Measurements from ENCODE around the gene ADARB1. TPM values are rescaled to one million over a fixed set of nuclear protein-coding genes. Genes with fewer than 3 reads are reported as not detected.

Gene ADARB1
- total RNA-seq, 4 donors from 2014 or later, result 18.2 to 57.6 (median 32.0) TPM

- no peaks in the 10 kb centered on the region for H3K27me3 ChIP-seq
- H3K27ac ChIP-seq, result no peak overlapping the region
- H3K4me3 ChIP-seq, result no peak overlapping the region
- H3K36me3 ChIP-seq, result no peaks in the 10 kb centered on the region
- WGBS, 2 donors, result 52 to 55% methylated on average over 4 of the region's 4 CpGs
- H3K4me1 ChIP-seq, result peaks cover 0 to 52% (median 13%) of the 10 kb centered on the region in 4 donors
- no peak for TF ChIP-seq POLR2A (IDR thresholded peaks at IDR 0.05)
- TF ChIP-seq EP300 (IDR thresholded peaks at IDR 0.05), result no peak
- peak in 2 of 5 experiments; percentile 19 to 22 for TF ChIP-seq CTCF (IDR thresholded peaks at IDR 0.05)
- DNase-seq (ENCODE audit: low spot score in 2 of 2), result no peak
- no peaks in the 10 kb centered on the region for H3K9me3 ChIP-seq
Measured at GRCh38 chr21:45098867-45099266, 24.5 kb downstream of the ADARB1 start.

- no peaks in the 10 kb centered on the region for H3K9me3 ChIP-seq
- no peaks in the 10 kb centered on the region for H3K36me3 ChIP-seq
- no peak for TF ChIP-seq POLR2A (IDR thresholded peaks at IDR 0.05)
- no peak for TF ChIP-seq CTCF (IDR thresholded peaks at IDR 0.05)
- TF ChIP-seq EP300 (IDR thresholded peaks at IDR 0.05), result no peak
- no peak for DNase-seq (ENCODE audit: low spot score in 2 of 2)
- H3K4me3 ChIP-seq, result no peak overlapping the region
- no peaks in the 10 kb centered on the region for H3K27me3 ChIP-seq
- H3K27ac ChIP-seq, result no peak overlapping the region
- WGBS, 2 donors, result 84 to 87% methylated on average over 3 of the region's 3 CpGs
- peaks cover 0 to 54% (median 19%) of the 10 kb centered on the region in 4 donors for H3K4me1 ChIP-seq
Measured at GRCh38 chr21:45099571-45099970, 25.2 kb downstream of the ADARB1 start.

- H3K27ac ChIP-seq, result no peak overlapping the region
- DNase-seq (ENCODE audit: low spot score in 2 of 2), result no peak
- WGBS, 2 donors, result 96% methylated on average over 28 to 37 of the region's 40 CpGs
- TF ChIP-seq CTCF (IDR thresholded peaks at IDR 0.05) (no peak), EP300 (IDR thresholded peaks at IDR 0.05) (no peak), POLR2A (IDR thresholded peaks at IDR 0.05) (no peak)
- no peaks in the 10 kb centered on the region for H3K27me3 ChIP-seq
- no peaks in the 10 kb centered on the region for H3K9me3 ChIP-seq
- no peak overlapping the region for H3K4me3 ChIP-seq
- H3K36me3 ChIP-seq, result no peaks in the 10 kb centered on the region
- peaks cover 0 to 61% (median 23%) of the 10 kb centered on the region in 4 donors for H3K4me1 ChIP-seq
Measured at GRCh38 chr21:45100866-45101265, 26.5 kb downstream of the ADARB1 start.

GRCh38 chr21:45102391-45102932, 28.1 kb downstream of the ADARB1 start:
- Histone ChIP-seq H3K36me3 (no peaks in the 10 kb centered on the region), H3K27ac (peak overlapping the region in 2 of 4 donors; percentile 18 to 21), H3K27me3 (no peaks in the 10 kb centered on the region), H3K4me3 (no peak overlapping the region), H3K9me3 (no peaks in the 10 kb centered on the region), H3K4me1 (peaks cover 0 to 60% (median 23%) of the 10 kb centered on the region in 4 donors)
- 41 to 47% methylated on average over 2 of the region's 2 CpGs for WGBS, 2 donors
- TF ChIP-seq EP300 (IDR thresholded peaks at IDR 0.05), result peak in 1 of 2 donors; percentile 53
- TF ChIP-seq CTCF (IDR thresholded peaks at IDR 0.05), result peak; percentile 16 to 41 (median 18)
- no peak for TF ChIP-seq POLR2A (IDR thresholded peaks at IDR 0.05)
- DNase-seq (ENCODE audit: low spot score in 2 of 2), result no peak

GRCh38 chr21:45103971-45104520, 29.7 kb downstream of the ADARB1 start:
- Histone ChIP-seq H3K36me3 (no peaks in the 10 kb centered on the region), H3K9me3 (no peaks in the 10 kb centered on the region), H3K27ac (no peak overlapping the region), H3K4me1 (peaks cover 0 to 56% (median 23%) of the 10 kb centered on the region in 4 donors), H3K4me3 (no peak overlapping the region), H3K27me3 (no peaks in the 10 kb centered on the region)
- TF ChIP-seq EP300 (IDR thresholded peaks at IDR 0.05), result no peak
- no peak for TF ChIP-seq POLR2A (IDR thresholded peaks at IDR 0.05)
- no peak for TF ChIP-seq CTCF (IDR thresholded peaks at IDR 0.05)
- WGBS, 2 donors, result 86 to 87% methylated on average over 9 of the region's 9 CpGs
- DNase-seq (ENCODE audit: low spot score in 2 of 2), result no peak

Measured in tibial nerve (tissue), 4 donors.